HepG2 (cell line): ENCODE data around the gene STMN3. TPM values are rescaled to one million over a fixed set of nuclear protein-coding genes. Genes with fewer than 3 reads are reported as not detected.
A peak's percentile ranks its signal among the peaks of the same experiment; 100 is the strongest.

Experiments
- AGO2 ChIP-seq: fragments of 200-400 bp; formaldehyde crosslinking; optimal IDR thresholded peaks from 2 replicates; pipeline ENCODE3; 2017; ENCODE audit warnings: mild to moderate bottlenecking, low read depth, low read length, moderate library complexity
- ARHGAP35 ChIP-seq: sonication (generic); formaldehyde crosslinking; IDR thresholded peaks from 2 replicates; pipeline ENCODE4 v1.9.0; 2022; ENCODE audit warnings: mild to moderate bottlenecking, inconsistent platforms, moderate library complexity, missing genetic modification reagents, borderline replicate concordance
- ARNTL ChIP-seq: sonication (generic); formaldehyde crosslinking; IDR thresholded peaks from 2 replicates; pipeline ENCODE4 v1.4.0; 2020; ENCODE audit warnings: mild to moderate bottlenecking, missing genetic modification reagents
- ATF1 ChIP-seq: IDR thresholded peaks from 2 replicates; pipeline ENCODE4 v1.6.1; 2016; ENCODE audit warnings: mild to moderate bottlenecking, control low read depth
- CREB1 ChIP-seq, 2 experiments: fragments of 450-650 bp in 1 of 2; IDR thresholded peaks; 2 replicates each; pipeline ENCODE4 v1.6.1; 2016 to 2017; ENCODE audit warnings: control low read depth in 1 of 2, mild to moderate bottlenecking in 1 of 2, missing compliant biosample characterization in 1 of 2, missing genetic modification characterization in 1 of 2
- ELF3 ChIP-seq: IDR thresholded peaks from 2 replicates; pipeline ENCODE4 v1.6.1; 2016; ENCODE audit warnings: missing genetic modification reagents, missing compliant biosample characterization
- FOXJ3 ChIP-seq: sonication (generic); formaldehyde crosslinking; IDR thresholded peaks from 2 replicates; pipeline ENCODE4 v1.4.0; 2020; ENCODE audit warnings: missing genetic modification reagents, mild to moderate bottlenecking, borderline replicate concordance
- HDAC1 ChIP-seq: sonication (generic); formaldehyde crosslinking; IDR thresholded peaks from 2 replicates; pipeline ENCODE4 v1.5.1; 2020; ENCODE audit warnings: mild to moderate bottlenecking, missing genetic modification reagents
- KDM6A ChIP-seq: IDR thresholded peaks from 2 replicates; pipeline ENCODE4 v1.6.1; 2016; ENCODE audit warnings: low read depth
- KMT2B ChIP-seq: IDR thresholded peaks from 2 replicates; pipeline ENCODE4 v1.6.1; 2016; ENCODE audit warnings: missing genetic modification reagents, missing compliant biosample characterization
- NFKB2 ChIP-seq: sonication (generic); formaldehyde crosslinking; IDR thresholded peaks from 2 replicates; pipeline ENCODE4 v1.4.0; 2020; ENCODE audit warnings: missing genetic modification reagents, borderline replicate concordance
- PHF20 ChIP-seq: sonication (generic); formaldehyde crosslinking; IDR thresholded peaks from 2 replicates; pipeline ENCODE4 v1.5.0; 2020; ENCODE audit warnings: mild to moderate bottlenecking, missing genetic modification reagents
- POLR2AphosphoS5 ChIP-seq: IDR thresholded peaks from 2 replicates; pipeline ENCODE4 v1.6.1; 2012; ENCODE audit warnings: low read depth, low read length
- POLR2G ChIP-seq: fragments of 200-400 bp; formaldehyde crosslinking; IDR thresholded peaks from 2 replicates; pipeline ENCODE4 v1.6.1; 2018; ENCODE audit warnings: mild to moderate bottlenecking, low read depth, low read length, moderate library complexity
- SAFB2 ChIP-seq: sonication (generic); formaldehyde crosslinking; IDR thresholded peaks from 2 replicates; pipeline ENCODE4 v1.5.1; 2020; ENCODE audit warnings: missing genetic modification reagents, low read depth, mild to moderate bottlenecking, borderline replicate concordance
- SALL1 ChIP-seq: sonication (generic); formaldehyde crosslinking; IDR thresholded peaks from 2 replicates; pipeline ENCODE4 v1.8.0; 2022; ENCODE audit warnings: mild to moderate bottlenecking, missing genetic modification reagents
- SALL2 ChIP-seq: sonication (generic); formaldehyde crosslinking; IDR thresholded peaks from 2 replicates; pipeline ENCODE4 v1.8.1; 2023; ENCODE audit warnings: mild to moderate bottlenecking, missing genetic modification reagents, inconsistent platforms
- THRA ChIP-seq: sonication (generic); formaldehyde crosslinking; IDR thresholded peaks from 2 replicates; pipeline ENCODE4 v1.4.0; 2020; ENCODE audit warnings: missing genetic modification reagents, borderline replicate concordance
- TSC22D2 ChIP-seq: sonication (generic); formaldehyde crosslinking; IDR thresholded peaks from 2 replicates; pipeline ENCODE4 v1.5.1; 2020; ENCODE audit warnings: missing genetic modification reagents, mild to moderate bottlenecking, borderline replicate concordance
- ZBTB20 ChIP-seq: sonication (generic); formaldehyde crosslinking; IDR thresholded peaks from 2 replicates; pipeline ENCODE4 v1.8.1; 2023; ENCODE audit warnings: missing genetic modification reagents, low read depth, mild to moderate bottlenecking, borderline replicate concordance
- ZFP37 ChIP-seq: sonication (generic); formaldehyde crosslinking; IDR thresholded peaks from 2 replicates; pipeline ENCODE4 v1.4.0; 2020; ENCODE audit warnings: missing genetic modification reagents, borderline replicate concordance
- ZKSCAN5 ChIP-seq: sonication (generic); formaldehyde crosslinking; IDR thresholded peaks from 2 replicates; pipeline ENCODE4 v1.5.1; 2020; ENCODE audit warnings: mild to moderate bottlenecking, missing genetic modification reagents
- ZNF547 ChIP-seq: sonication (generic); formaldehyde crosslinking; IDR thresholded peaks from 2 replicates; pipeline ENCODE4 v1.5.1; 2020; ENCODE audit warnings: mild to moderate bottlenecking, missing genetic modification reagents
- ZNF709 ChIP-seq: sonication (generic); formaldehyde crosslinking; IDR thresholded peaks from 2 replicates; pipeline ENCODE4 v1.5.0; 2020; ENCODE audit warnings: mild to moderate bottlenecking, missing genetic modification reagents
- ZNF749 ChIP-seq: sonication (generic); formaldehyde crosslinking; IDR thresholded peaks from 2 replicates; pipeline ENCODE4 v1.8.0; 2022; ENCODE audit warnings: mild to moderate bottlenecking, missing genetic modification reagents, moderate library complexity, borderline replicate concordance
- polyA plus RNA-seq, 8 experiments: library from polyadenylated mRNA; depleted of rRNA in 3 of 8; stranded (reverse) in 7 of 8; unstranded in 1 of 8; fragments of >200 nt; fragmentation: Illumina TruSeq in 4 of 8; extraction: Trizol in 4 of 8; gene quantifications; 2 replicates each; pipeline versions ENCODE4 v1.2.1 to v1.2.3, GENCODE V29; 2011 to 2016; ENCODE audit warnings: low read depth in 4 of 8, missing spikeins in 1 of 8, mixed read lengths in 1 of 8; ENCODE audit not compliant: insufficient read depth in 1 of 8
- total RNA-seq, 5 experiments: library from RNA; depleted of rRNA; stranded (reverse); fragments of >200 nt; fragmentation: Illumina TruSeq; extraction: Trizol; gene quantifications; 2 replicates each; pipeline ENCODE4 v1.2.3, GENCODE V29; 2016; ENCODE audit warnings: low read depth in 1 of 5
- TF ChIP-seq, protein P1 (sequence below): IDR thresholded peaks from 2 replicates; pipeline ENCODE4 v1.6.1; 2016; ENCODE audit warnings: mild to moderate bottlenecking
- TF ChIP-seq, protein P2 (sequence below): fragments of 450-650 bp; IDR thresholded peaks from 2 replicates; pipeline ENCODE4 v1.6.1; 2017

STMN3 gene
- total and polyA plus RNA-seq, 2 of the 13 experiments (the other 11 are each of a cell fraction or from before 2014, with no cell fraction given): 21.0 to 48.3 TPM

- TF ChIP-seq THRA (CRISPR knock-in tag) (no peak), ATF1 (no peak), FOXJ3 (CRISPR knock-in tag) (0 out of 2 replicates have a peak, but pooled peaks have one; percentile 32), PHF20 (CRISPR knock-in tag) (peak; percentile 12; the same call in 1 of the 2 replicates), ARNTL (CRISPR knock-in tag) (no peak), KDM6A (CRISPR knock-in tag) (no peak), POLR2G (peak; percentile 60; the same call in 1 of the 2 replicates), HDAC1 (peak; percentile 73), ZNF709 (CRISPR knock-in tag) (0 out of 2 replicates have a peak, but pooled peaks have one; percentile 40), ZBTB20 (CRISPR knock-in tag) (no peak), ZNF547 (CRISPR knock-in tag) (0 out of 2 replicates have a peak, but pooled peaks have one; percentile 44), POLR2AphosphoS5 (peak; percentile 47; the same call in 1 of the 2 replicates), CREB1 (IDR thresholded peaks at IDR 0.05) (peak; percentile 71; the same call in 1 of the 2 replicates), CREB1 (CRISPR knock-in tag; IDR thresholded peaks at IDR 0.05) (no peak), ZKSCAN5 (CRISPR knock-in tag) (0 out of 2 replicates have a peak, but pooled peaks have one; percentile 44), SAFB2 (CRISPR knock-in tag) (peak; percentile 29), ZFP37 (0 out of 2 replicates have a peak, but pooled peaks have one; percentile 38), NFKB2 (peak; percentile 76; the same call in 1 of the 2 replicates), KMT2B (CRISPR knock-in tag) (peak; percentile 38; the same call in 1 of the 2 replicates), ZNF749 (CRISPR knock-in tag) (peak; percentile 80; the same call in 1 of the 2 replicates), SALL1 (peak; percentile 43), TSC22D2 (no peak), ARHGAP35 (CRISPR knock-in tag) (0 out of 2 replicates have a peak, but pooled peaks have one; percentile 69), AGO2 (peak; percentile 99), ELF3 (0 out of 2 replicates have a peak, but pooled peaks have one; percentile 10), SALL2 (CRISPR knock-in tag) (0 out of 2 replicates have a peak, but pooled peaks have one; percentile 76)
- TF ChIP-seq, protein P1, sequence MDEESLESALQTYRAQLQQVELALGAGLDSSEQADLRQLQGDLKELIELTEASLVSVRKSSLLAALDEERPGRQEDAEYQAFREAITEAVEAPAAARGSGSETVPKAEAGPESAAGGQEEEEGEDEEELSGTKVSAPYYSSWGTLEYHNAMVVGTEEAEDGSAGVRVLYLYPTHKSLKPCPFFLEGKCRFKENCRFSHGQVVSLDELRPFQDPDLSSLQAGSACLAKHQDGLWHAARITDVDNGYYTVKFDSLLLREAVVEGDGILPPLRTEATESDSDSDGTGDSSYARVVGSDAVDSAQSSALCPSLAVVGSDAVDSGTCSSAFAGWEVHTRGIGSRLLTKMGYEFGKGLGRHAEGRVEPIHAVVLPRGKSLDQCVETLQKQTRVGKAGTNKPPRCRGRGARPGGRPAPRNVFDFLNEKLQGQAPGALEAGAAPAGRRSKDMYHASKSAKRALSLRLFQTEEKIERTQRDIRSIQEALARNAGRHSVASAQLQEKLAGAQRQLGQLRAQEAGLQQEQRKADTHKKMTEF (CRISPR knock-in tag): peak; percentile 72
- TF ChIP-seq, protein P2, sequence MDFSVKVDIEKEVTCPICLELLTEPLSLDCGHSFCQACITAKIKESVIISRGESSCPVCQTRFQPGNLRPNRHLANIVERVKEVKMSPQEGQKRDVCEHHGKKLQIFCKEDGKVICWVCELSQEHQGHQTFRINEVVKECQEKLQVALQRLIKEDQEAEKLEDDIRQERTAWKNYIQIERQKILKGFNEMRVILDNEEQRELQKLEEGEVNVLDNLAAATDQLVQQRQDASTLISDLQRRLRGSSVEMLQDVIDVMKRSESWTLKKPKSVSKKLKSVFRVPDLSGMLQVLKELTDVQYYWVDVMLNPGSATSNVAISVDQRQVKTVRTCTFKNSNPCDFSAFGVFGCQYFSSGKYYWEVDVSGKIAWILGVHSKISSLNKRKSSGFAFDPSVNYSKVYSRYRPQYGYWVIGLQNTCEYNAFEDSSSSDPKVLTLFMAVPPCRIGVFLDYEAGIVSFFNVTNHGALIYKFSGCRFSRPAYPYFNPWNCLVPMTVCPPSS: no peak
Observed at GRCh38 chr20:63625771-63626423, 27.3 kb downstream of the STMN3 start (continued).
